MCF 10A (cell line): ENCODE results near the gene ST8SIA1. TPM values are rescaled to one million over a fixed set of nuclear protein-coding genes. Genes with fewer than 3 reads are reported as not detected.
"Not testable (repeated sequence)": the region's sequence is repeated elsewhere in the genome, so short reads cannot be mapped to it uniquely, and the experiment has no call there.

ENCODE experiments used
- BruUV-seq: library from RNA; stranded (reverse); fragments of 400-500 nt; replicated peaks from 2 replicates; lab custom pipeline; 2021; lab: Mats Ljungman, UMichigan
- CTCF ChIA-PET: fragments of 300-600 bp; sonication (Branson Sonifier 250); formaldehyde crosslinking; extraction: SDS; loops from one replicate; lab custom pipeline; 2021; ENCODE audit warnings: antibody characterized with exemption, inconsistent platforms; lab: Yijun Ruan, JAX
- POLR2A ChIA-PET: fragments of 300-600, 350-650 bp; sonication (Branson Sonifier 250); formaldehyde crosslinking; extraction: SDS; loops from one replicate; lab custom pipeline; 2020; ENCODE audit warnings: antibody characterized with exemption, inconsistent platforms; lab: Yijun Ruan, JAX
- DNase-seq: peaks from one replicate; pipeline ENCODE4 v3.0.0-alpha.2; 2018; ENCODE audit not compliant: unreplicated experiment
- H3K27ac Mint-ChIP-seq: one replicate; pipeline ENCODE4 v1.8.0; 2022; ENCODE audit warnings: mild to moderate bottlenecking, low read depth, mixed read lengths; ENCODE audit not compliant: unreplicated experiment
- H3K27me3 Mint-ChIP-seq: one replicate; pipeline ENCODE4 v1.8.0; 2022; ENCODE audit warnings: mixed read lengths; ENCODE audit not compliant: insufficient read depth, unreplicated experiment
- H3K36me3 Mint-ChIP-seq: one replicate; pipeline ENCODE4 v1.8.0; 2022; ENCODE audit warnings: mild to moderate bottlenecking, moderate library complexity, mixed read lengths; ENCODE audit not compliant: insufficient read depth, unreplicated experiment
- H3K4me1 Mint-ChIP-seq: one replicate; pipeline ENCODE4 v1.8.0; 2022; ENCODE audit warnings: mixed read lengths; ENCODE audit not compliant: insufficient read depth, unreplicated experiment
- H3K4me3 Mint-ChIP-seq: one replicate; pipeline ENCODE4 v1.8.0; 2022; ENCODE audit warnings: mild to moderate bottlenecking, moderate library complexity, mixed read lengths; ENCODE audit not compliant: unreplicated experiment
- H3K9me3 Mint-ChIP-seq: one replicate; pipeline ENCODE4 v1.8.0; 2022; ENCODE audit warnings: mixed read lengths; ENCODE audit not compliant: unreplicated experiment
- intact Hi-C: fragments of 100-400 bp; cut with micrococcal nuclease; formaldehyde crosslinking; loops from 2 replicates; pipeline ENCODE4 v1.14.1; 2022
- total RNA-seq: library from RNA; stranded (reverse); gene quantifications from 2 replicates; pipeline ENCODE4 v1.2.3, GENCODE V29; 2022
- TF ChIP-seq, protein P1 (sequence below): fragments of 200-600 bp; IDR thresholded peaks from one replicate; pipeline ENCODE4 v1.8.0; 2022; ENCODE audit warnings: antibody characterized with exemption, mild to moderate bottlenecking; ENCODE audit not compliant: unreplicated experiment

The ST8SIA1 gene
- total RNA-seq, 1 experiment from 2014 or later, result 3.8 TPM

DNA sequence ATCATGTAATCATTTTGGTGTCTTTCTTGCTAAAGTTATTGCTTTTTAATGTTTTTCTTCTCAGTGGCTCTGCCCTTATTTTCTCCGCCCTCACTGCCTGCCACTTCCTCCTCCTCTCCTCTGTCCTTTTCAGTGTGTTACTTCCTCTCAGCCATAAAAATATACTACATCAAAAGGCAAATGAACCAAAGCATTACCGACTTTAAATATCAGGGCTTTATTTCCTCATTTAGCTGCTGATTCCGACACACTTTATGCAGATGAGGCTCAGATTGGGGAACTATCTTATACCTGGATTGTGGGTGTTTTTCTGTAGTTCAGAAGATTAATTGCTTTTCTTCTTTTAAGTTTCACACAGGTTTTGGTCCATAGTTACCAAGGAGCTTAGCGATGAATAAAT, 170.4 kb downstream of the ST8SIA1 start:
- CTCF ChIA-PET, result interaction anchor here (0.6 to 1.1 kb wide), 2 partner anchors 66 to 171 kb away, joined by 3 to 5 read pairs; no protein-coding TSS in a partner anchor
- Mint-ChIP-seq H3K27ac (no peak overlapping the region), H3K4me1 (no peaks in the 10 kb centered on the region), H3K36me3 (no peaks in the 10 kb centered on the region), H3K27me3 (no peaks in the 10 kb centered on the region), H3K4me3 (no peak overlapping the region), H3K9me3 (no peaks in the 10 kb centered on the region)
- POLR2A ChIA-PET, result interaction anchor here (0.9 kb wide), 1 partner anchor 727 kb away, joined by 4 read pairs; no protein-coding TSS in a partner anchor
- no peak for DNase-seq
- BruUV-seq, result no TSS peak
- TF ChIP-seq, protein P1, sequence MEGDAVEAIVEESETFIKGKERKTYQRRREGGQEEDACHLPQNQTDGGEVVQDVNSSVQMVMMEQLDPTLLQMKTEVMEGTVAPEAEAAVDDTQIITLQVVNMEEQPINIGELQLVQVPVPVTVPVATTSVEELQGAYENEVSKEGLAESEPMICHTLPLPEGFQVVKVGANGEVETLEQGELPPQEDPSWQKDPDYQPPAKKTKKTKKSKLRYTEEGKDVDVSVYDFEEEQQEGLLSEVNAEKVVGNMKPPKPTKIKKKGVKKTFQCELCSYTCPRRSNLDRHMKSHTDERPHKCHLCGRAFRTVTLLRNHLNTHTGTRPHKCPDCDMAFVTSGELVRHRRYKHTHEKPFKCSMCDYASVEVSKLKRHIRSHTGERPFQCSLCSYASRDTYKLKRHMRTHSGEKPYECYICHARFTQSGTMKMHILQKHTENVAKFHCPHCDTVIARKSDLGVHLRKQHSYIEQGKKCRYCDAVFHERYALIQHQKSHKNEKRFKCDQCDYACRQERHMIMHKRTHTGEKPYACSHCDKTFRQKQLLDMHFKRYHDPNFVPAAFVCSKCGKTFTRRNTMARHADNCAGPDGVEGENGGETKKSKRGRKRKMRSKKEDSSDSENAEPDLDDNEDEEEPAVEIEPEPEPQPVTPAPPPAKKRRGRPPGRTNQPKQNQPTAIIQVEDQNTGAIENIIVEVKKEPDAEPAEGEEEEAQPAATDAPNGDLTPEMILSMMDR, result no peak
- intact Hi-C loops, result no loop called here

DNA sequence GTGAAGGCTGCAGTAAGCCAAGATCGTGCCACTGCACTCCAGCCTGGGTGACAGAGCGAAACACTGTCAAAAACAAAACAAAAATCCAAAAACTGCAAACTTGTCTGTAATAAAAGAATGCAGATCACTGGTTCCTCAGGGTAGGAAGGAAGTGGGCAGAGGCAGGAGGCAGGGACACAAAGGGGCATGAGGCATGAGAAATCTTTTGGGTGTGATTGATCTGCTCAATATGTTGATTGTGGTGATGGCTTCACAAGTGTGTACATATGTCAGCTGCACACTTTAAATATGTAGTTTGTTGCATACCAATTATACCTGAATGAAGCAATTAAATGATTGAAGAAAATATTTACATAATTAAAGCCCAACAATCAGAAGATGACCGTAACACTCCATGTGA, 170.9 kb downstream of the ST8SIA1 start:
- no peaks in the 10 kb centered on the region for H3K27me3 Mint-ChIP-seq
- CTCF ChIA-PET, result no interaction called here
- H3K27ac Mint-ChIP-seq, result no peak overlapping the region
- intact Hi-C loops, result no loop called here
- no peak for DNase-seq
- H3K4me1 Mint-ChIP-seq, result no peaks in the 10 kb centered on the region
- no peak overlapping the region for H3K4me3 Mint-ChIP-seq
- POLR2A ChIA-PET, result interaction anchor here (0.9 kb wide), 1 partner anchor 726 kb away, joined by 4 read pairs; no protein-coding TSS in a partner anchor
- no TSS peak for BruUV-seq
- H3K36me3 Mint-ChIP-seq, result no peaks in the 10 kb centered on the region
- H3K9me3 Mint-ChIP-seq, result no peaks in the 10 kb centered on the region
- TF ChIP-seq, protein P1, result no peak

GRCh38 chr12:22160396-22161003, 174.0 kb downstream of the ST8SIA1 start:
- no peak overlapping the region for H3K27ac Mint-ChIP-seq

DNA sequence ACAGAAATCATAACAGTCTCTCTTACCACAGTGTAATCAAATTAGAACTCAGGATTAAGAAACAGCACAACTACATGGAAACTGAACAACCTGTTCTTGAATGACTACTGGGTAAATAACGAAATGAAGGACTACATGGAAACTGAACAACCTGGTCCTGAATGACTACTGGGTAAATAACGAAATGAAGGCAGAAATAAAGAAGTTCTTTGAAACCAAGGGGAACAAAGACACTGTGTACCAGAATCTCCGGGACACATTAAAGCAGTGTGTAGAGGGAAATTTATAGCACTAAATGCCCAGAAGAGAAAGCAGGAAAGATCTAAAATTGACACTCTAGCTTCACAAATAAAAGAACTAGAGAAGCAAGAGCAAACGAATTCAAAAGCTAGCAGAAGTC, 185.2 kb downstream of the ST8SIA1 start:
- H3K27me3 Mint-ChIP-seq, H3K36me3 Mint-ChIP-seq, H3K27ac Mint-ChIP-seq, H3K4me1 Mint-ChIP-seq, BruUV-seq, H3K4me3 Mint-ChIP-seq, H3K9me3 Mint-ChIP-seq, intact Hi-C loops, POLR2A ChIA-PET, DNase-seq: not testable (repeated sequence)
- CTCF ChIA-PET, result interaction anchor here (0.7 kb wide), 1 partner anchor 47 kb away, joined by 3 read pairs; no protein-coding TSS in a partner anchor

More at GRCh38 chr12:22160396-22161003, 174.0 kb downstream of the ST8SIA1 start:
- no peak overlapping the region for H3K4me3 Mint-ChIP-seq
- CTCF ChIA-PET, result no interaction called here
- BruUV-seq, result no TSS peak
- DNase-seq, result no peak
- no peaks in the 10 kb centered on the region for H3K4me1 Mint-ChIP-seq
- intact Hi-C loops, result no loop called here
- H3K27me3 Mint-ChIP-seq, result no peaks in the 10 kb centered on the region
- TF ChIP-seq, protein P1, result no peak
- H3K36me3 Mint-ChIP-seq, result no peaks in the 10 kb centered on the region
- POLR2A ChIA-PET, result interaction anchor here (0.9 kb wide), 1 partner anchor 13 kb away, joined by 3 read pairs; no protein-coding TSS in a partner anchor
- no peaks in the 10 kb centered on the region for H3K9me3 Mint-ChIP-seq

- BruUV-seq, H3K9me3 Mint-ChIP-seq: not testable (repeated sequence)
- CTCF ChIA-PET, result interaction anchor here (0.6 to 1.7 kb wide), 3 partner anchors 12 to 467 kb away, joined by 3 to 5 read pairs (median 4); no protein-coding TSS in a partner anchor
Measured at GRCh38 chr12:22146686-22147085, 187.8 kb downstream of the ST8SIA1 start.

More at GRCh38 chr12:22146686-22147085, 187.8 kb downstream of the ST8SIA1 start:
- H3K4me3 Mint-ChIP-seq, intact Hi-C loops, POLR2A ChIA-PET, H3K27ac Mint-ChIP-seq, H3K27me3 Mint-ChIP-seq, H3K4me1 Mint-ChIP-seq, H3K36me3 Mint-ChIP-seq, DNase-seq: not testable (repeated sequence)
